ENCODE data around the gene NOC3L.

GRCh38 chr10:94327649-94328048 lies 35.1 kb downstream of the NOC3L start:
- TF ChIP-seq CTCF (IDR thresholded peaks at IDR 0.05) (no peak), POLR2A (IDR thresholded peaks at IDR 0.05) (no peak)
